Progenitor cell of endocrine pancreas (in vitro differentiated cells): Measurements from ENCODE around the gene SMOC2. TPM values are rescaled to one million over a fixed set of nuclear protein-coding genes. Genes with fewer than 3 reads are reported as not detected.

Experiments used
- DNase-seq: peaks from one replicate; pipeline ENCODE4 v3.0.0; 2021; ENCODE audit warnings: low spot score; ENCODE audit not compliant: unreplicated experiment
- H3K27ac Mint-ChIP-seq: 2 replicates; pipeline ENCODE4 v1.8.0; 2021; ENCODE audit warnings: mild to moderate bottlenecking, moderate library complexity, mixed read lengths
- H3K27me3 Mint-ChIP-seq: 2 replicates; pipeline ENCODE4 v1.8.0; 2021; ENCODE audit warnings: mixed read lengths
- H3K36me3 Mint-ChIP-seq: 2 replicates; pipeline ENCODE4 v1.8.0; 2022; ENCODE audit warnings: mixed read lengths; ENCODE audit not compliant: insufficient read depth
- H3K4me1 Mint-ChIP-seq: 2 replicates; pipeline ENCODE4 v1.8.0; 2021; ENCODE audit warnings: low read depth, mixed read lengths
- H3K4me3 Mint-ChIP-seq: 2 replicates; pipeline ENCODE4 v1.8.0; 2021; ENCODE audit warnings: low read depth, mild to moderate bottlenecking, moderate library complexity, mixed read lengths
- H3K9me3 Mint-ChIP-seq: 2 replicates; pipeline ENCODE4 v1.8.0; 2021; ENCODE audit warnings: low read depth, mixed read lengths
- total RNA-seq: library from RNA; stranded (reverse); gene quantifications from 2 replicates; pipeline ENCODE4 v1.2.1, GENCODE V29; 2021
- TF ChIP-seq, protein P1 (sequence below): fragments of 200-600 bp; sonication (generic); IDR thresholded peaks from one replicate; pipeline ENCODE4 v1.5.0; 2021; ENCODE audit warnings: antibody characterized with exemption, mild to moderate bottlenecking; ENCODE audit not compliant: unreplicated experiment

The SMOC2 gene
- total RNA-seq, 1 donor from 2014 or later: 5.9 TPM

DNA sequence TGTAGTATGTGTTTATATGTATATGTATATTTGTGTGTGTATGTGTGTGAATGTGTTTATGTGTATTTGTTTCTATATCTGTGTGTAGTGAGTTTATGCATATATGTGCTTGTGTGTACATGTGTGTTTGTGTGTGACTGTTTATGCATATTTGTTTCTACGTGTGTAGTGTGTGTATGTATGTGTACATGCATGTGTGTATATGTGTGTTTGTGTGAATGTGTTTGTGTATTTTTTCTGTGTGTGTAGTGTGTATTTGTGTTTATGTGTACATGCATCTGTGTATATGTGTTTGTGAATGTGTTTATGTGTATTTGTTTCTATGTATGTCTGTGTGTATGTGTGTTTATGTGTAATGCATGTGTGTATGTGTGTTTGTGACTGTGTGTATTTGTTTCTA, 12.1 kb upstream of the SMOC2 start:
- Mint-ChIP-seq H3K36me3 (no peaks in the 10 kb centered on the region), H3K4me3 (no peak overlapping the region), H3K4me1 (peaks cover 1% of the 10 kb centered on the region), H3K27ac (no peak overlapping the region), H3K9me3 (no peaks in the 10 kb centered on the region), H3K27me3 (peaks cover 34% of the 10 kb centered on the region)
- no peak for DNase-seq
- TF ChIP-seq, protein P1, sequence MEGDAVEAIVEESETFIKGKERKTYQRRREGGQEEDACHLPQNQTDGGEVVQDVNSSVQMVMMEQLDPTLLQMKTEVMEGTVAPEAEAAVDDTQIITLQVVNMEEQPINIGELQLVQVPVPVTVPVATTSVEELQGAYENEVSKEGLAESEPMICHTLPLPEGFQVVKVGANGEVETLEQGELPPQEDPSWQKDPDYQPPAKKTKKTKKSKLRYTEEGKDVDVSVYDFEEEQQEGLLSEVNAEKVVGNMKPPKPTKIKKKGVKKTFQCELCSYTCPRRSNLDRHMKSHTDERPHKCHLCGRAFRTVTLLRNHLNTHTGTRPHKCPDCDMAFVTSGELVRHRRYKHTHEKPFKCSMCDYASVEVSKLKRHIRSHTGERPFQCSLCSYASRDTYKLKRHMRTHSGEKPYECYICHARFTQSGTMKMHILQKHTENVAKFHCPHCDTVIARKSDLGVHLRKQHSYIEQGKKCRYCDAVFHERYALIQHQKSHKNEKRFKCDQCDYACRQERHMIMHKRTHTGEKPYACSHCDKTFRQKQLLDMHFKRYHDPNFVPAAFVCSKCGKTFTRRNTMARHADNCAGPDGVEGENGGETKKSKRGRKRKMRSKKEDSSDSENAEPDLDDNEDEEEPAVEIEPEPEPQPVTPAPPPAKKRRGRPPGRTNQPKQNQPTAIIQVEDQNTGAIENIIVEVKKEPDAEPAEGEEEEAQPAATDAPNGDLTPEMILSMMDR: no peak

DNA sequence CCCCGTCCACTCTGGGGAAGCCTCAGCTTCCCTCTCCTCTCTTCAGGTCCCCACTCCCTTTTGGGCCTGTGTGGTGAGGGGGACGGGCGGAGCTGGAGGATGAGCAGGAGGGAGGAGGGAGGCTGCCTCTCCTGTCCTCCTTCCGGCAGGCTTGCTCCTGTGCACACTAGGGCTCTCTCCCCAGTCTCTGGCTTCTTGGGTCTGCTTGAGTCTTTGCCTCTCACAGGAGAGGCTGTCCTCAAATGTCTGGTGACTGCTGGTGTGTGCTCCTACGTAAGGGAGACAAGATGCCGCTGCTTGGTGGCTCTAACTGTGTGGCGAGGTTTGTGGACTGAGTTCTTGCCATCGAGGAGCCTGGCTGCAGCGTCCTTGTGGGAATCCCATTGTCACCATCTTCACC, 8.8 kb upstream of the SMOC2 start:
- peaks cover 4% of the 10 kb centered on the region for H3K9me3 Mint-ChIP-seq
- peaks cover 1% of the 10 kb centered on the region for H3K4me1 Mint-ChIP-seq
- H3K27ac Mint-ChIP-seq: no peak overlapping the region
- DNase-seq: no peak
- H3K27me3 Mint-ChIP-seq: peaks cover 59% of the 10 kb centered on the region
- TF ChIP-seq, protein P1: no peak
- H3K4me3 Mint-ChIP-seq: no peak overlapping the region
- peaks cover 2% of the 10 kb centered on the region for H3K36me3 Mint-ChIP-seq

DNA sequence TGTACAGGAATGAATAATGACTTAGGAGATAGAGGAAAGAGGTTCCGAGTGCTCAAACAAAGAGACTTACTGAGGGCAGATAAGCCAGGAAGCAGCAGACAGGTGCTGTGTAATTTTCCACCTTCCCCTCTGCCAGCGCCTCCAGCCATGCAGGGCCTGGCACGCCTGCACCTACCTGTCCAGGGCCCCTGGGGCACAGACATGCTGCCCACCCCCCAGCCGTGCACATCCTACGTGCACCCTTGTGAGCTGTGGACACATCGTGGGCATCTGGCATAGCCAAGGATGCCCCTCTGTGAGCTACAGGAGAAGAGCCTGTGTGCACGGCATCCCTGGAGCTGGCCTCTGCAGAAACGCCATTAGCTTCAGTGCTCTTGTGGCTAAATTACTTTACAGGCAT, 7.1 kb upstream of the SMOC2 start:
- H3K27ac Mint-ChIP-seq: no peak overlapping the region
- peaks cover 2% of the 10 kb centered on the region for H3K36me3 Mint-ChIP-seq
- DNase-seq: no peak
- no peaks in the 10 kb centered on the region for H3K4me1 Mint-ChIP-seq
- H3K27me3 Mint-ChIP-seq: peaks cover 65% of the 10 kb centered on the region
- H3K9me3 Mint-ChIP-seq: peaks cover 4% of the 10 kb centered on the region
- H3K4me3 Mint-ChIP-seq: no peak overlapping the region
- TF ChIP-seq, protein P1: no peak

DNA sequence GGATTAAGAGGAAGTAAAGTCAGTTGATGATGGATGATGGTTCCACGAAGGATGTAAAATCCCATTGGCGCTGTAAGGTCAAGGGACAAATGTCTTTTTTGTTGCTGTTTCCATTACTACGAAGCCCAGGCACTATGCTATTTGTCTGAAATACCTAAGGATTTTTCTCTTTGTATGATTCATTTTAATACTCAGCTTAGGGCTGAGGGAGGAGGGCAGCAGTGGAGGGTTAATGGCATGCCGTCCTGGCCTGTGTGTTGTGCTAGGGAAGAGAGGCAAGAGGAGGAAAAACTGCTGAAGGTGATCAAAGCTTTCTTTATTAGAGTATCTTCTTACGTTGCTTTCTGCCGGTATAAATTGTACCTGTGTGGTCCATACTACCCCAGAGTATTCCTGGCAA, 6.5 kb upstream of the SMOC2 start:
- peaks cover 71% of the 10 kb centered on the region for H3K27me3 Mint-ChIP-seq
- no peak overlapping the region for H3K27ac Mint-ChIP-seq
- H3K9me3 Mint-ChIP-seq: peaks cover 4% of the 10 kb centered on the region
- no peaks in the 10 kb centered on the region for H3K4me1 Mint-ChIP-seq
- TF ChIP-seq, protein P1: no peak
- peaks cover 2% of the 10 kb centered on the region for H3K36me3 Mint-ChIP-seq
- no peak overlapping the region for H3K4me3 Mint-ChIP-seq
- no peak for DNase-seq

DNA sequence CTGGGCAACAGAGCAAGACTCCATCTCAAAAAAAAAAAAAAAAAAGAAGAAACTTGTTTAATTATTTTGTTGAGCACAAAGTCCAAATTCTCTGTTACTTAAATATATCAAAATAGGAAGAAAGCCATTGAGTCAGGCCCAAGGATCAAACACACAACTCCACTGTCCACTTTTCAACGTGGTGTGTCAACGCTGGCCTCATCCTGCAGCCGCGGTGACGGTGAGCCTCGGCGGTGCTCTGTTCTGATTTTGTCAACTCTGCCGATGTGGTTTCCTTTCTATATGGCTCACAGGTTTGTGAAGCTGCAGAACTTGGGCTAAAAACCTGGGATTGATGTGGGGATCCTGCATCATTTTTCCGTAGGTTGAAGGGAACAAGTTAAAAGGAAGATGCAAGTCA, 3.2 kb upstream of the SMOC2 start:
- Mint-ChIP-seq H3K4me3 (no peak overlapping the region), H3K27me3 (peaks cover 73% of the 10 kb centered on the region), H3K27ac (no peak overlapping the region), H3K9me3 (peaks cover 4% of the 10 kb centered on the region), H3K4me1 (peaks cover 10% of the 10 kb centered on the region), H3K36me3 (peaks cover 2% of the 10 kb centered on the region)
- DNase-seq: no peak
- TF ChIP-seq, protein P1: no peak
